SU-DHL-6 (cell line): ENCODE data around the gene GOLM1.

ENCODE experiments used
- CTCF ChIP-seq: fragments of 200-600 bp; sonication (generic); IDR thresholded peaks from one replicate; pipeline ENCODE4 v1.5.1; 2017; ENCODE audit warnings: antibody characterized with exemption, mild to moderate bottlenecking, low read length, moderate library complexity; ENCODE audit not compliant: insufficient read depth, poor library complexity, severe bottlenecking
- EZH2phosphoT487 ChIP-seq: fragments of 200-600 bp; sonication (generic), shearing (Covaris generic); conservative IDR thresholded peaks from 2 replicates; pipeline ENCODE4 v1.6.1; 2018; ENCODE audit warnings: mild to moderate bottlenecking, antibody characterized with exemption, low read length, moderate library complexity, mixed read lengths

- TF ChIP-seq CTCF = no peak
- no peak for TF ChIP-seq EZH2phosphoT487
Observed at GRCh38 chr9:86093788-86094555, 5.4 kb downstream of the GOLM1 start.
